Fibroblast of lung (primary cell): ENCODE results near the gene FAM210A.
"Not testable (repeated sequence)": the region's sequence is repeated elsewhere in the genome, so short reads cannot be mapped to it uniquely, and the experiment has no call there.

ENCODE experiments used
- EZH2 ChIP-seq: IDR thresholded peaks from 2 replicates; pipeline ENCODE4 v1.5.1; 2012; ENCODE audit warnings: low read length, control low read depth, mild to moderate bottlenecking; ENCODE audit errors: missing control alignments
- TF ChIP-seq, protein P1 (sequence below), 2 donors: IDR thresholded peaks in 1 of 2; conservative IDR thresholded peaks in 1 of 2; 1 replicate in 1 of 2; 2 replicates in 1 of 2; pipeline ENCODE4 v1.5.1; 2011 to 2012; ENCODE audit warnings: low read length in 2 of 2, control low read depth in 1 of 2, inconsistent platforms in 1 of 2, low read depth in 1 of 2, mild to moderate bottlenecking in 1 of 2

DNA sequence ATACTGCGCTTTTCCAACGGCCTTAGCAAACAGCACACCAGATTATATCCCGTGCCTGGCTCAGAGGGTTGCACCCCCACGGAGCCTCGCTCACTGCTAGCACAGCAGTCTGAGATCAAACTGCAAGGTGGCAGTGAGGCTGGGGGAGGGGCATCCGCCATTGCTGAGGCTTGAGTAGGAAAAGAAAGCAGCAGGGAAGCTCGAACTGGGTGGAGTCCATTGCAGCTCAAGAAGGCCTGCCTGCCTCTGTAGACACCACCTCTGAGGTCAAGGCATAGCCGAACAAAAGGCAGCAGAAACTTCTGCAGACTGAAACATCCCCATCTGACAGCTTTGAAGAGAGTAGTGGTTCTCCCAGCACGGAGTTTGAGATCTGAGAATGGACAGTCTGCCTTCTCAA is 36.3 kb downstream of the FAM210A start:
- TF ChIP-seq, protein P1, sequence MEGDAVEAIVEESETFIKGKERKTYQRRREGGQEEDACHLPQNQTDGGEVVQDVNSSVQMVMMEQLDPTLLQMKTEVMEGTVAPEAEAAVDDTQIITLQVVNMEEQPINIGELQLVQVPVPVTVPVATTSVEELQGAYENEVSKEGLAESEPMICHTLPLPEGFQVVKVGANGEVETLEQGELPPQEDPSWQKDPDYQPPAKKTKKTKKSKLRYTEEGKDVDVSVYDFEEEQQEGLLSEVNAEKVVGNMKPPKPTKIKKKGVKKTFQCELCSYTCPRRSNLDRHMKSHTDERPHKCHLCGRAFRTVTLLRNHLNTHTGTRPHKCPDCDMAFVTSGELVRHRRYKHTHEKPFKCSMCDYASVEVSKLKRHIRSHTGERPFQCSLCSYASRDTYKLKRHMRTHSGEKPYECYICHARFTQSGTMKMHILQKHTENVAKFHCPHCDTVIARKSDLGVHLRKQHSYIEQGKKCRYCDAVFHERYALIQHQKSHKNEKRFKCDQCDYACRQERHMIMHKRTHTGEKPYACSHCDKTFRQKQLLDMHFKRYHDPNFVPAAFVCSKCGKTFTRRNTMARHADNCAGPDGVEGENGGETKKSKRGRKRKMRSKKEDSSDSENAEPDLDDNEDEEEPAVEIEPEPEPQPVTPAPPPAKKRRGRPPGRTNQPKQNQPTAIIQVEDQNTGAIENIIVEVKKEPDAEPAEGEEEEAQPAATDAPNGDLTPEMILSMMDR (conservative IDR thresholded peaks at IDR 0.05 in 1 of 2, IDR thresholded peaks at IDR 0.05 in 1 of 2; ENCODE audit: low read depth in 1 of 2, low read length in 2 of 2): not testable (repeated sequence)
- not testable (repeated sequence) for TF ChIP-seq EZH2
